Gastroesophageal sphincter (tissue), 3 donors: ENCODE results near the gene RSF1.

Experiments used
- POLR2AphosphoS5 ChIP-seq: sonication (generic); formaldehyde crosslinking; IDR thresholded peaks from one replicate; pipeline ENCODE4 v1.6.1; 2017; ENCODE audit warnings: antibody characterized with exemption
- TF ChIP-seq, protein P1 (sequence below), 4 experiments: fragments of 200-600 bp in 2 of 4; fragments of 450-650 bp in 2 of 4; sonication (generic) in 1 of 4; IDR thresholded peaks; one replicate each; pipeline ENCODE4 v1.5.1; 2017 to 2019; ENCODE audit warnings: antibody characterized with exemption in 4 of 4, mild to moderate bottlenecking in 2 of 4, moderate library complexity in 2 of 4

DNA sequence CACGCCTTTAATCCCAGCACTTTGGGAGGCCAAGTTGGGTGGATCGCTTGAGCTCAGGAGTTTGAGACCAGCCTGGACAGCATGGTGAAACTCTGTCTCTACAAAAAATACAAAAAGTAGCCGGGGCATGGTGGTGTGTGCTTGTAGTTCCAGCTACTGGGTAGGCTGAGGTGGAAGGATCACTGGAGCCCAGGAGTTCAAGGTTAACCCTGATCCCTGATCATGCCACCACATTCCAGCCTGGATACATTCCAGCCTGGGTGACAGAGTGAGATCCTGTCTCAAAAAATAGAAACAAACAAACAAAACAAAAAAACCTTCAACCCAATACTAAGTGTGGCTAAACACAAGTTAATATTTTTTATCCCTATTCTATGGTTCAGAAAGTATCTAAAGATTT, 116.5 kb downstream of the RSF1 start:
- TF ChIP-seq, protein P1, sequence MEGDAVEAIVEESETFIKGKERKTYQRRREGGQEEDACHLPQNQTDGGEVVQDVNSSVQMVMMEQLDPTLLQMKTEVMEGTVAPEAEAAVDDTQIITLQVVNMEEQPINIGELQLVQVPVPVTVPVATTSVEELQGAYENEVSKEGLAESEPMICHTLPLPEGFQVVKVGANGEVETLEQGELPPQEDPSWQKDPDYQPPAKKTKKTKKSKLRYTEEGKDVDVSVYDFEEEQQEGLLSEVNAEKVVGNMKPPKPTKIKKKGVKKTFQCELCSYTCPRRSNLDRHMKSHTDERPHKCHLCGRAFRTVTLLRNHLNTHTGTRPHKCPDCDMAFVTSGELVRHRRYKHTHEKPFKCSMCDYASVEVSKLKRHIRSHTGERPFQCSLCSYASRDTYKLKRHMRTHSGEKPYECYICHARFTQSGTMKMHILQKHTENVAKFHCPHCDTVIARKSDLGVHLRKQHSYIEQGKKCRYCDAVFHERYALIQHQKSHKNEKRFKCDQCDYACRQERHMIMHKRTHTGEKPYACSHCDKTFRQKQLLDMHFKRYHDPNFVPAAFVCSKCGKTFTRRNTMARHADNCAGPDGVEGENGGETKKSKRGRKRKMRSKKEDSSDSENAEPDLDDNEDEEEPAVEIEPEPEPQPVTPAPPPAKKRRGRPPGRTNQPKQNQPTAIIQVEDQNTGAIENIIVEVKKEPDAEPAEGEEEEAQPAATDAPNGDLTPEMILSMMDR (IDR thresholded peaks at IDR 0.05), result no peak
- TF ChIP-seq POLR2AphosphoS5, result no peak
